Measurements from ENCODE around the gene PRPF40B. TPM values are rescaled to one million over a fixed set of nuclear protein-coding genes. Genes with fewer than 3 reads are reported as not detected.
A peak's percentile ranks its signal among the peaks of the same experiment; 100 is the strongest.

Gene PRPF40B
- total RNA-seq, 4 donors from 2014 or later: 15.6 to 22.2 (median 17.5) TPM

GRCh38 chr12:49655595-49656236, 32.4 kb downstream of the PRPF40B start:
- DNase-seq (ENCODE audit: low spot score in 2 of 2): no peak
- 81 to 95% methylated on average over 2 of the region's 2 CpGs for WGBS, 2 donors
- TF ChIP-seq, protein P1, sequence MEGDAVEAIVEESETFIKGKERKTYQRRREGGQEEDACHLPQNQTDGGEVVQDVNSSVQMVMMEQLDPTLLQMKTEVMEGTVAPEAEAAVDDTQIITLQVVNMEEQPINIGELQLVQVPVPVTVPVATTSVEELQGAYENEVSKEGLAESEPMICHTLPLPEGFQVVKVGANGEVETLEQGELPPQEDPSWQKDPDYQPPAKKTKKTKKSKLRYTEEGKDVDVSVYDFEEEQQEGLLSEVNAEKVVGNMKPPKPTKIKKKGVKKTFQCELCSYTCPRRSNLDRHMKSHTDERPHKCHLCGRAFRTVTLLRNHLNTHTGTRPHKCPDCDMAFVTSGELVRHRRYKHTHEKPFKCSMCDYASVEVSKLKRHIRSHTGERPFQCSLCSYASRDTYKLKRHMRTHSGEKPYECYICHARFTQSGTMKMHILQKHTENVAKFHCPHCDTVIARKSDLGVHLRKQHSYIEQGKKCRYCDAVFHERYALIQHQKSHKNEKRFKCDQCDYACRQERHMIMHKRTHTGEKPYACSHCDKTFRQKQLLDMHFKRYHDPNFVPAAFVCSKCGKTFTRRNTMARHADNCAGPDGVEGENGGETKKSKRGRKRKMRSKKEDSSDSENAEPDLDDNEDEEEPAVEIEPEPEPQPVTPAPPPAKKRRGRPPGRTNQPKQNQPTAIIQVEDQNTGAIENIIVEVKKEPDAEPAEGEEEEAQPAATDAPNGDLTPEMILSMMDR (IDR thresholded peaks at IDR 0.05): no peak
- TF ChIP-seq POLR2A (IDR thresholded peaks at IDR 0.05): no peak
- intact Hi-C loops (cut with DNase I; ENCODE audit: low total_unique reads): no loop called here
- H3K4me3 ChIP-seq (ENCODE audit: low read depth, poor library complexity, severe bottlenecking): no peak overlapping the region

GRCh38 chr12:49658276-49658675, 34.9 kb downstream of the PRPF40B start:
- no peak overlapping the region for H3K4me3 ChIP-seq (ENCODE audit: low read depth, poor library complexity, severe bottlenecking)
- intact Hi-C loops (cut with DNase I; ENCODE audit: low total_unique reads): no loop called here
- TF ChIP-seq POLR2A (IDR thresholded peaks at IDR 0.05): no peak
- no peak for DNase-seq (ENCODE audit: low spot score in 2 of 2)
- WGBS, 2 donors: 96 to 97% methylated on average over 13 of the region's 13 CpGs

DNA sequence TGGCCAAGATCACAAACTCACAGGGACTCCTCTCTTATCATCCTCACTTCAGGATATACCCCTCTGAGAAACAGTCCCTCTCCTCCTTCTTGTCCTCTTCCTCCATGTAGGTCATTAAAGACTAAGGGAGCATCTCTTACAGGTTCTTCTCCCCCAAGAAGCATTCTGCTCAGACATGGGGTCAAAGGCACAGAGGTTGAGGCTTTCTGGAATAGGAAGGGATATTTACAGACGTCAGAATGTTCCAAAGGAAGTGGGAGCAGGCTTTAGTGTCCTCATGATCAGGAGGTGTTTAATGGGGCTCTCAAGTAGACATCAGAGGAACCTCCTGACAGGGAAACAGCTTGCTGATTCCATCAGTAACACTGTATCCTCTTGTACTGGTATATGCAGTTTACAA, 36.4 kb downstream of the PRPF40B start:
- intact Hi-C loops (cut with DNase I; ENCODE audit: low total_unique reads): no loop called here
- WGBS, 2 donors: 74 to 75% methylated on average over 1 of the region's 1 CpG

DNA sequence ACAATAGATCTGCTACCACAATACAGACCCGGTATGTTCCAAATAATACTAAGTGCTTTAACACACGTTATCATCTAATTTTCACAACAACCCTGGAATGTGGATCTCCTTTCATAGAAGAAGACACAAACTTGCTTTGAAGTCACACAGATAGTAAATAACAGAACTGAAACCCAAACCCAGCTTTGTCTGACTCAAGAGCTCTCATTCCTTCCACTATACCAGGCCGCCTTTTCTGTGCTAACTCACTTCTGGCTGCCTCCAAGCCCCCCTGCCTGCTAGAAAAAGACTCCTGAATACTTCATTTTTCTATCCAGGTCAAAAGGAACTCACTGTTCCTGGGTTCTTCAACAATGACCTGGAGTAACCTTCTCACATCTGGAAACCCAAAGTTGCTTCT, 37.8 kb downstream of the PRPF40B start:
- DNase-seq (ENCODE audit: low spot score in 2 of 2): no peak
- 85 to 96% methylated on average over 3 of the region's 3 CpGs for WGBS, 2 donors
- intact Hi-C loops (cut with DNase I; ENCODE audit: low total_unique reads): no loop called here
- TF ChIP-seq, protein P1 (IDR thresholded peaks at IDR 0.05): no peak
- TF ChIP-seq POLR2A (IDR thresholded peaks at IDR 0.05): no peak
- no peak overlapping the region for H3K4me3 ChIP-seq (ENCODE audit: low read depth, poor library complexity, severe bottlenecking)

More for the DNA sequence above, 36.4 kb downstream of the PRPF40B start:
- H3K4me3 ChIP-seq (ENCODE audit: low read depth, poor library complexity, severe bottlenecking): no peak overlapping the region
- no peak for DNase-seq (ENCODE audit: low spot score in 2 of 2)
- no peak for TF ChIP-seq POLR2A (IDR thresholded peaks at IDR 0.05)
- TF ChIP-seq, protein P1 (IDR thresholded peaks at IDR 0.05): no peak

DNA sequence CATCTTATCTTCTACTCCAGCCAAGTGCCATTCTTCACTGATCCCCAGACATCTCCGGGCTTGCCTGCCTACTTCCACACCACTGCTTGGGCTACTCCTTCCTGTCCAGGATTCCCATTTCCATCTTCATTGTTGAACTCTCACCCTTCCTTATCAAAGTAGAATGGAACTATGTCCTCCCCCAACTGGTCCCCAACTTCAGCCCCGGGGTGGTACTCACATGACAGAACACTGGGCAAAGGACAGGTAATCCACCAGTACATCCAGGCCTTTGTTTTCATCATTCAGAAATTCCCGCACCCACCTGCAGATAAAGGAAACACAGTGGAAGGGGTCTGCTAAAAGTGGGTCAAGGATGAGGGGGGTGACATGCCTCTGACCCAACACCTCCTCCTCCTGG, 38.4 kb downstream of the PRPF40B start:
- TF ChIP-seq POLR2A (IDR thresholded peaks at IDR 0.05): no peak
- TF ChIP-seq, protein P1 (IDR thresholded peaks at IDR 0.05): no peak

GRCh38 chr12:49662998-49663843, 39.9 kb downstream of the PRPF40B start:
- intact Hi-C loops (cut with DNase I; ENCODE audit: low total_unique reads): no loop called here
- no peak for TF ChIP-seq POLR2A (IDR thresholded peaks at IDR 0.05)
- TF ChIP-seq, protein P1 (IDR thresholded peaks at IDR 0.05): no peak
- WGBS, 2 donors: 37 to 45% methylated on average over 5 of the region's 5 CpGs
- peak in 1 of 2 donors; percentile 51 for DNase-seq (ENCODE audit: low spot score in 2 of 2)
- H3K4me3 ChIP-seq (ENCODE audit: low read depth, poor library complexity, severe bottlenecking): no peak overlapping the region

More for the DNA sequence above, 38.4 kb downstream of the PRPF40B start:
- H3K4me3 ChIP-seq (ENCODE audit: low read depth, poor library complexity, severe bottlenecking): no peak overlapping the region
- intact Hi-C loops (cut with DNase I; ENCODE audit: low total_unique reads): no loop called here
- WGBS, 2 donors: 91 to 95% methylated on average over 3 of the region's 3 CpGs
- no peak for DNase-seq (ENCODE audit: low spot score in 2 of 2)

Data from lower leg skin (tissue), 4 donors.